HepG2 (cell line): ENCODE measurements around the gene TRIO. TPM values are rescaled to one million over a fixed set of nuclear protein-coding genes. Genes with fewer than 3 reads are reported as not detected.

Experiments
- ARID5B ChIP-seq: IDR thresholded peaks from 2 replicates; pipeline ENCODE4 v1.4.0; 2020; ENCODE audit warnings: mild to moderate bottlenecking, missing genetic modification reagents
- CSRNP1 ChIP-seq: sonication (generic); formaldehyde crosslinking; IDR thresholded peaks from 2 replicates; pipeline ENCODE4 v1.8.1; 2023; ENCODE audit warnings: mild to moderate bottlenecking, missing genetic modification reagents
- HNF4G ChIP-seq, 2 experiments: sonication (generic) in 1 of 2; formaldehyde crosslinking in 1 of 2; IDR thresholded peaks; 2 replicates each; pipeline versions ENCODE4 v1.4.0 to v1.6.1; 2011 to 2020; ENCODE audit warnings: borderline replicate concordance in 2 of 2, low read depth in 2 of 2, mild to moderate bottlenecking in 2 of 2, low read length in 1 of 2, missing genetic modification reagents in 1 of 2, moderate library complexity in 1 of 2
- HOXA9 ChIP-seq: sonication (generic); formaldehyde crosslinking; IDR thresholded peaks from 2 replicates; pipeline ENCODE4 v1.8.1; 2022; ENCODE audit warnings: missing genetic modification reagents, mild to moderate bottlenecking, moderate library complexity, borderline replicate concordance
- POLR2AphosphoS5 ChIP-seq: IDR thresholded peaks from 2 replicates; pipeline ENCODE4 v1.6.1; 2012; ENCODE audit warnings: low read depth, low read length
- RAD21 ChIP-seq: fragments of 450-650 bp; formaldehyde crosslinking; IDR thresholded peaks from 2 replicates; pipeline ENCODE4 v1.5.0; 2020; ENCODE audit warnings: mild to moderate bottlenecking
- SP2 ChIP-seq: sonication (generic); formaldehyde crosslinking; IDR thresholded peaks from 2 replicates; pipeline ENCODE4 v1.5.1; 2020; ENCODE audit warnings: mild to moderate bottlenecking, missing genetic modification reagents
- TAF15 ChIP-seq: fragments of 200-400 bp; formaldehyde crosslinking; IDR thresholded peaks from one replicate; pipeline ENCODE4 v1.6.1; 2018; ENCODE audit warnings: mild to moderate bottlenecking, low read depth, low read length; ENCODE audit not compliant: poor library complexity, severe bottlenecking
- YEATS4 ChIP-seq: sonication (generic); formaldehyde crosslinking; IDR thresholded peaks from 2 replicates; pipeline ENCODE4 v1.4.0; 2020; ENCODE audit warnings: missing genetic modification reagents, borderline replicate concordance
- ZBTB8A ChIP-seq: sonication (generic); formaldehyde crosslinking; IDR thresholded peaks from 2 replicates; pipeline ENCODE4 v1.4.0; 2020; ENCODE audit warnings: mild to moderate bottlenecking, low read depth, missing genetic modification reagents, borderline replicate concordance
- ZNF234 ChIP-seq: sonication (generic); formaldehyde crosslinking; conservative IDR thresholded peaks from 2 replicates; pipeline ENCODE4 v1.5.1; 2020; ENCODE audit warnings: mild to moderate bottlenecking, missing genetic modification reagents
- ZNF281 ChIP-seq: sonication (generic); formaldehyde crosslinking; IDR thresholded peaks from 2 replicates; pipeline ENCODE4 v1.4.0; 2020; ENCODE audit warnings: missing genetic modification reagents, borderline replicate concordance
- ZNF343 ChIP-seq: sonication (generic); formaldehyde crosslinking; IDR thresholded peaks from 2 replicates; pipeline ENCODE4 v1.4.0; 2020; ENCODE audit warnings: mild to moderate bottlenecking, missing genetic modification reagents
- ZNF687 ChIP-seq: sonication (generic); formaldehyde crosslinking; IDR thresholded peaks from 2 replicates; pipeline ENCODE4 v1.5.1; 2020; ENCODE audit warnings: mild to moderate bottlenecking, missing genetic modification reagents, moderate library complexity
- polyA plus RNA-seq, 8 experiments: library from polyadenylated mRNA; depleted of rRNA in 3 of 8; stranded (reverse) in 7 of 8; unstranded in 1 of 8; fragments of >200 nt; fragmentation: Illumina TruSeq in 4 of 8; extraction: Trizol in 4 of 8; gene quantifications; 2 replicates each; pipeline versions ENCODE4 v1.2.1 to v1.2.3, GENCODE V29; 2011 to 2016; ENCODE audit warnings: low read depth in 4 of 8, missing spikeins in 1 of 8, mixed read lengths in 1 of 8; ENCODE audit not compliant: insufficient read depth in 1 of 8
- total RNA-seq, 5 experiments: library from RNA; depleted of rRNA; stranded (reverse); fragments of >200 nt; fragmentation: Illumina TruSeq; extraction: Trizol; gene quantifications; 2 replicates each; pipeline ENCODE4 v1.2.3, GENCODE V29; 2016; ENCODE audit warnings: low read depth in 1 of 5

Gene TRIO
- total and polyA plus RNA-seq, 2 of the 13 experiments (the other 11 are each of a cell fraction or from before 2014, with no cell fraction given): 45.2 to 45.9 TPM

- TF ChIP-seq ZNF234 (CRISPR knock-in tag) (0 out of 2 replicates have a peak, but pooled peaks have one; percentile 39), YEATS4 (CRISPR knock-in tag) (peak; percentile 72), ZBTB8A (CRISPR knock-in tag) (no peak), SP2 (0 out of 2 replicates have a peak, but pooled peaks have one; percentile 32), CSRNP1 (CRISPR knock-in tag) (no peak; the same call in 1 of the 2 replicates), HOXA9 (CRISPR knock-in tag) (no peak), HNF4G (IDR thresholded peaks at IDR 0.05; ENCODE audit: borderline replicate concordance, low read depth, low read length) (peak; percentile 51; the same call in 1 of the 2 replicates), HNF4G (CRISPR knock-in tag; IDR thresholded peaks at IDR 0.05; ENCODE audit: borderline replicate concordance, low read depth) (no peak), ZNF281 (CRISPR knock-in tag) (peak; percentile 74; the same call in 1 of the 2 replicates), POLR2AphosphoS5 (peak; percentile 51; the same call in 1 of the 2 replicates), RAD21 (CRISPR knock-in tag) (peak; percentile 77), ARID5B (CRISPR knock-in tag) (peak; percentile 38; the same call in 1 of the 2 replicates), ZNF687 (CRISPR knock-in tag) (peak; percentile 84), ZNF343 (CRISPR knock-in tag) (peak; percentile 93; the same call in 1 of the 2 replicates), TAF15 (no peak)
Observed at GRCh38 chr5:14142827-14143545, at the start of gene TRIO (continued).
